IMR-90 (cell line): Measurements from ENCODE around the gene SLX4IP. TPM values are rescaled to one million over a fixed set of nuclear protein-coding genes. Genes with fewer than 3 reads are reported as not detected.
A peak's percentile ranks its signal among the peaks of the same experiment; 100 is the strongest.

Experiments
- ATAC-seq: fragments of 200-7000 bp; cut with Tn5 transposase; 2 replicates; pipeline ENCODE4 v1.9.1; 2020; ENCODE audit warnings: low read depth, mild to moderate bottlenecking, moderate library complexity
- BruUV-seq: library from RNA; stranded (reverse); fragments of 400-500 nt; replicated peaks from 2 replicates; lab custom pipeline; 2021; lab: Mats Ljungman, UMichigan
- CTCF ChIA-PET: fragments of 300-600 bp; formaldehyde crosslinking; extraction: SDS; loops from one replicate; lab custom pipeline; 2021; ENCODE audit warnings: antibody characterized with exemption; lab: Yijun Ruan, JAX
- POLR2A ChIA-PET: fragments of 300-600 bp; sonication (Branson Sonifier 250); formaldehyde crosslinking; loops from one replicate; lab custom pipeline; 2022; ENCODE audit warnings: antibody characterized with exemption; ENCODE audit not compliant: unreplicated experiment; lab: Charles Lee
- DNase-seq: peaks from one replicate; pipeline ENCODE4 v3.0.0; 2013
- H2AFZ ChIP-seq: replicated peaks from 2 replicates; pipeline ENCODE3; 2013; ENCODE audit warnings: low read length, mild to moderate bottlenecking; ENCODE audit not compliant: poor library complexity
- H2AK5ac ChIP-seq: 2 replicates; pipeline ENCODE4 v1.6.1; 2013; ENCODE audit warnings: low read depth, low read length, inconsistent platforms
- H2AK9ac ChIP-seq: replicated peaks from 2 replicates; pipeline ENCODE3; 2013; ENCODE audit warnings: mild to moderate bottlenecking, low read depth, low read length, moderate library complexity; ENCODE audit not compliant: poor library complexity
- H2BK120ac ChIP-seq: 2 replicates; pipeline ENCODE4 v1.6.1; 2013; ENCODE audit warnings: low read depth, low read length, inconsistent platforms
- H2BK15ac ChIP-seq: 3 replicates; pipeline ENCODE4 v1.6.1; 2013; ENCODE audit warnings: low read depth, low read length, inconsistent platforms
- H2BK20ac ChIP-seq: 2 replicates; pipeline ENCODE4 v1.6.1; 2013; ENCODE audit warnings: low read depth, mild to moderate bottlenecking, inconsistent platforms, low read length, moderate library complexity
- H2BK5ac ChIP-seq: 2 replicates; pipeline ENCODE4 v1.6.1; 2013; ENCODE audit warnings: mild to moderate bottlenecking, low read depth, low read length, inconsistent platforms; ENCODE audit not compliant: poor library complexity, severe bottlenecking
- H3K14ac ChIP-seq: replicated peaks from 2 replicates; pipeline ENCODE4 v1.6.1; 2013; ENCODE audit warnings: low read depth, low read length, inconsistent platforms
- H3K18ac ChIP-seq: 2 replicates; pipeline ENCODE4 v1.6.1; 2013; ENCODE audit warnings: low read depth, low read length, control low read depth
- H3K23ac ChIP-seq: 2 replicates; pipeline ENCODE4 v1.6.1; 2013; ENCODE audit warnings: low read depth, low read length, inconsistent platforms
- H3K27ac ChIP-seq: 2 replicates; pipeline ENCODE4 v1.5.1; 2013; ENCODE audit warnings: mild to moderate bottlenecking, control low read depth, low read length; ENCODE audit not compliant: insufficient read depth
- H3K27me3 ChIP-seq: 2 replicates; pipeline ENCODE4 v1.6.1; 2013; ENCODE audit warnings: low read length; ENCODE audit not compliant: control insufficient read depth, insufficient read depth
- H3K36me3 ChIP-seq: 2 replicates; pipeline ENCODE4 v1.6.1; 2013; ENCODE audit warnings: low read length, mixed read lengths; ENCODE audit not compliant: control insufficient read depth, insufficient read depth
- H3K4ac ChIP-seq: 2 replicates; pipeline ENCODE4 v1.6.1; 2013; ENCODE audit warnings: low read depth, low read length, inconsistent platforms
- H3K4me1 ChIP-seq: 2 replicates; pipeline ENCODE4 v1.6.1; 2013; ENCODE audit warnings: low read length, mixed read lengths; ENCODE audit not compliant: control insufficient read depth, insufficient read depth
- H3K4me2 ChIP-seq: 2 replicates; pipeline ENCODE4 v1.6.1; 2013; ENCODE audit warnings: low read depth, mild to moderate bottlenecking, control low read depth, low read length, moderate library complexity
- H3K4me3 ChIP-seq: 2 replicates; pipeline ENCODE4 v1.5.1; 2013; ENCODE audit warnings: low read depth, mild to moderate bottlenecking, control low read depth, low read length, moderate library complexity; ENCODE audit not compliant: insufficient read depth
- H3K56ac ChIP-seq: 2 replicates; pipeline ENCODE4 v1.6.1; 2013; ENCODE audit warnings: low read length, inconsistent platforms; ENCODE audit not compliant: insufficient read depth; ENCODE audit errors: extremely low read depth
- H3K79me1 ChIP-seq, 2 experiments: 2 replicates each; pipeline ENCODE4 v1.6.1; 2013; ENCODE audit warnings: low read length in 2 of 2, inconsistent platforms in 1 of 2, low read depth in 1 of 2
- H3K9ac ChIP-seq: 2 replicates; pipeline ENCODE4 v1.6.1; 2013; ENCODE audit warnings: low read depth, low read length, control low read depth
- H3K9me1 ChIP-seq: 2 replicates; pipeline ENCODE4 v1.6.1; 2013; ENCODE audit warnings: low read length, inconsistent platforms; ENCODE audit not compliant: insufficient read depth
- H3K9me3 ChIP-seq: 2 replicates; pipeline ENCODE4 v1.6.1; 2013; ENCODE audit warnings: low read length; ENCODE audit not compliant: control insufficient read depth, insufficient read depth
- H4K20me1 ChIP-seq: 2 replicates; pipeline ENCODE4 v1.6.1; 2013; ENCODE audit warnings: low read length, inconsistent platforms; ENCODE audit not compliant: insufficient read depth
- H4K5ac ChIP-seq: 2 replicates; pipeline ENCODE4 v1.6.1; 2013; ENCODE audit warnings: mild to moderate bottlenecking, low read depth, low read length, control low read depth
- H4K8ac ChIP-seq, 2 experiments: 2 replicates each; pipeline ENCODE4 v1.6.1; 2013; ENCODE audit warnings: low read depth in 2 of 2, low read length in 2 of 2, control low read depth in 1 of 2, inconsistent platforms in 1 of 2
- H4K91ac ChIP-seq: 2 replicates; pipeline ENCODE4 v1.6.1; 2013; ENCODE audit warnings: low read depth, low read length, inconsistent platforms; ENCODE audit not compliant: insufficient read depth
- BHLHE40 ChIP-seq: fragments of 150-350 bp; IDR thresholded peaks from 2 replicates; pipeline ENCODE4 v1.6.1; 2016; ENCODE audit warnings: mild to moderate bottlenecking, low read depth, low read length
- FOS ChIP-seq: fragments of 150-350 bp; IDR thresholded peaks from 2 replicates; pipeline ENCODE4 v1.6.1; 2016; ENCODE audit warnings: low read depth, low read length
- MAFK ChIP-seq: IDR thresholded peaks from 2 replicates; pipeline ENCODE4 v1.6.1; 2012; ENCODE audit warnings: low read depth, low read length, improper control_type of control experiment
- RFX5 ChIP-seq: IDR thresholded peaks from 2 replicates; pipeline ENCODE4 v1.8.0; 2012; ENCODE audit warnings: low read depth, mild to moderate bottlenecking, low read length, moderate library complexity
- WGBS, 2 experiments: methylation state at CpG; one replicate each; pipeline versions ENCODE4 v1.1.5 to v1.1.7; 2013; ENCODE audit warnings: missing lambda C conversion rate in 2 of 2; ENCODE audit not compliant: insufficient read length in 1 of 2; ENCODE audit errors: extremely low coverage in 2 of 2; 5-methylcytosine and 5-hydroxymethylcytosine counted together
- dilution Hi-C: fragments of 300-500 bp; cut with HindIII; formaldehyde crosslinking; loops from one replicate; pipeline ENCODE4 v1.14.3; 2018; ENCODE audit warnings: low sequenced_read_pairs; ENCODE audit not compliant: unreplicated experiment
- in situ Hi-C: fragments of 300-500 bp; cut with MboI; formaldehyde crosslinking; loops from 3 replicates; pipeline ENCODE4 v1.14.3; 2019; ENCODE audit warnings: low sequenced_read_pairs, inconsistent platforms, mixed read lengths
- intact Hi-C: fragments of 100-400 bp; cut with micrococcal nuclease; formaldehyde crosslinking; loops from 2 replicates; pipeline ENCODE4 v1.10.0; 2022
- polyA plus RNA-seq, 3 experiments: library from polyadenylated mRNA; depleted of rRNA; stranded (reverse); fragments of >200 nt; gene quantifications; 2 replicates each; pipeline ENCODE4 v1.2.3, GENCODE V29; 2012; ENCODE audit warnings: low replicate concordance in 1 of 3
- total RNA-seq: library from RNA; depleted of rRNA; stranded (reverse); fragments of >200 nt; gene quantifications from 2 replicates; pipeline ENCODE4 v1.2.3, GENCODE V29; 2012
- TF ChIP-seq, protein P1 (sequence below): fragments of 150-350 bp; IDR thresholded peaks from 2 replicates; pipeline ENCODE4 v1.6.1; 2016; ENCODE audit warnings: low read depth, mild to moderate bottlenecking, low read length, moderate library complexity, borderline replicate concordance

The SLX4IP gene
- total and polyA plus RNA-seq, 2 of the 4 experiments (the other 2 are of a cell fraction) = 1.3 to 5.9 TPM

DNA sequence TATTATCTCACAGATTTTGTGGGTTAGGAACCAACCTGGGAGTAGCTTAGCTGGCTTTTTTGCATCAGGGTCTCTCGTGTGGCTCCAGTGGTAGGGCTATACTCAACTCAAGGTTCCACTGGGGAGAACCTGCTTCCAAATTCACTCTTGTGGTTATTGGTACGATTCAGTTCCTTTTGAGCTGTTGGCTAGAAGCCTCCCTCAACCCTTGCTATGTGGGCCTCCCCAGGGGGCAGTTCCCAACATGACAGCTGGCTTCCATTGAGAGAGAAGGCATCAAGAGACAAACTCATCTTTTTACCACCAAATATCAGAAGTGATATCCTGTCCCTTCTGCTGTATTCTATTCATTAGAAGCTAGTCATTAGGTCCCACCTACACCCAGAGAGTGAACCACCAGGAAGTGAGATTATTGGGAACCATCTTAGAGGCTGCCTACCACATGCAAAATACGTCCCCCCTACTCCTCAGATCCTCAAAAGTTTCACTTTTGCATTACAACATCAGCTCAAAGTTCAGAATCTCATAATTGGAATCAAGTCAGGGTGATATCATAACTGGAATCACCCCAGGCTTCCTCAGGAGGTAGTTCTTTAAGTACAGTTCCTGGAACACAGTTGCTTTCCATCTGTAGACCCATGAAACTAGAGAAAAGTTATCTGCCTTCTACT, 32.0 kb upstream of the SLX4IP start:
- H3K27me3 ChIP-seq = no peaks in the 10 kb centered on the region
- no peak overlapping the region for H3K56ac ChIP-seq
- no peaks in the 10 kb centered on the region for H3K4me1 ChIP-seq
- H2BK5ac ChIP-seq = no peak overlapping the region
- no peaks in the 10 kb centered on the region for H4K20me1 ChIP-seq
- no peak overlapping the region for H3K9ac ChIP-seq
- no peaks in the 10 kb centered on the region for H3K9me3 ChIP-seq
- intact Hi-C loops = no loop called here
- H3K9me1 ChIP-seq = no peaks in the 10 kb centered on the region; the same call in 1 of the 2 replicates
- ChIA-PET CTCF (interaction anchor here (0.9 kb wide), 1 partner anchor 425 kb away, joined by 4 read pairs; no protein-coding TSS in a partner anchor), POLR2A (no interaction called here)
- in situ Hi-C loops = no loop called here
- TF ChIP-seq, protein P1, sequence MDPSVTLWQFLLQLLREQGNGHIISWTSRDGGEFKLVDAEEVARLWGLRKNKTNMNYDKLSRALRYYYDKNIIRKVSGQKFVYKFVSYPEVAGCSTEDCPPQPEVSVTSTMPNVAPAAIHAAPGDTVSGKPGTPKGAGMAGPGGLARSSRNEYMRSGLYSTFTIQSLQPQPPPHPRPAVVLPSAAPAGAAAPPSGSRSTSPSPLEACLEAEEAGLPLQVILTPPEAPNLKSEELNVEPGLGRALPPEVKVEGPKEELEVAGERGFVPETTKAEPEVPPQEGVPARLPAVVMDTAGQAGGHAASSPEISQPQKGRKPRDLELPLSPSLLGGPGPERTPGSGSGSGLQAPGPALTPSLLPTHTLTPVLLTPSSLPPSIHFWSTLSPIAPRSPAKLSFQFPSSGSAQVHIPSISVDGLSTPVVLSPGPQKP = no peak
- TF ChIP-seq MAFK (no peak), BHLHE40 (no peak), FOS (no peak), RFX5 (no peak)
- no peak overlapping the region for H2BK120ac ChIP-seq
- H3K4ac ChIP-seq = no peak overlapping the region
- H3K4me3 ChIP-seq = no peak overlapping the region
- H3K27ac ChIP-seq = no peak overlapping the region
- H4K5ac ChIP-seq = no peak overlapping the region
- H4K8ac ChIP-seq = no peak overlapping the region
- ATAC-seq = no peak
- H3K14ac ChIP-seq = no peak overlapping the region
- H2BK15ac ChIP-seq = no peak overlapping the region
- no peak overlapping the region for H3K23ac ChIP-seq
- H2AK5ac ChIP-seq = no peak overlapping the region
- H4K91ac ChIP-seq = no peak overlapping the region
- BruUV-seq = no TSS peak
- no peak overlapping the region for H3K4me2 ChIP-seq
- H3K79me1 ChIP-seq = no peaks in the 10 kb centered on the region
- no peak overlapping the region for H2AK9ac ChIP-seq
- H3K18ac ChIP-seq = no peak overlapping the region
- dilution Hi-C loops = no loop called here
- peak; percentile 6 for DNase-seq
- no peak overlapping the region for H2AFZ ChIP-seq
- H2BK20ac ChIP-seq = no peak overlapping the region
- 79% methylated on average over 2 of the region's 3 CpGs; no CpG with 5 or more reads in 1 of the 2 experiments for WGBS, 2 experiments
- peaks cover 3% of the 10 kb centered on the region for H3K36me3 ChIP-seq
